NCI-H226 (cell line): Measurements from ENCODE around the gene KLHL29.

Experiments used
- DNase-seq: peaks from one replicate; pipeline ENCODE4 v3.0.0-alpha.2; 2015

Gene KLHL29

DNA sequence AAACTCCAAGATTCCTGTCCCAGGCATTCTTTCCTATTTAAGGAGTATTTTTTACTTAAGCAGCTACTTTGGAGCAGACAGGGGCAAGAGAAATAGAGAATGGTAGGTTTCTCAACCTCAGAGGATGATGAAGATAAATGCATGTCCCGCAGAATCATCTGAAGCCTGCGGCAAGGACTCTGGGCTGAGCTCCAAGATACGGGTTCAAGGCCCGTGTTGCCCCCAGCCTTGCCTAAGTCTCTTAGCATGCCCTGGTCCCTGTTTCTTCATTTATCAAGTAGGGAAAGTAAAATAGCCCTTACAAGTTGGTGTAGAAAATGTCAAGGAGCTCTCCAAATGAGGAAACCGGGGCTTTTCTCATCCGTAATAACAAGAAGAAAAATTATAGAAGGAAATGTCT is 214.0 kb downstream of the KLHL29 start:
- no peak for DNase-seq

DNA sequence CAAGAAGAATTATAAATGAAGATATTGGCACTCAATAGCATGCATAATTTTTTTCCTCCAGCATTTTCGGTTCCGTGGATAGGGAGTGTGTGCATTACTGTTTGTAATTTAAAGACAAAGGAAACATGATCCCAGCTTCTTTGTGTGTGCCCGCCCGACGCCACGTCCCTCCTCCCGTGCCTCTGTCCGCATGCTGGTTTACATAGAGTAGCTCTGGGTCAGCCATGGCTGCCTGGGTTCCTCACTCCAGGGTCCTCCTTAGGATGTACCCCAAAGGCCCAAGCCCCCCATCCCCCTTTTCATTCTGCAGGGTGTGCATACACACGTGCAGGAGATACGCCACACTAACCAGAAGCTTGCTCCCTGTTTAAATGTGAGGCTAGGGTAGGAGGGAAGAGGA is 214.7 kb downstream of the KLHL29 start:
- no peak for DNase-seq

DNA sequence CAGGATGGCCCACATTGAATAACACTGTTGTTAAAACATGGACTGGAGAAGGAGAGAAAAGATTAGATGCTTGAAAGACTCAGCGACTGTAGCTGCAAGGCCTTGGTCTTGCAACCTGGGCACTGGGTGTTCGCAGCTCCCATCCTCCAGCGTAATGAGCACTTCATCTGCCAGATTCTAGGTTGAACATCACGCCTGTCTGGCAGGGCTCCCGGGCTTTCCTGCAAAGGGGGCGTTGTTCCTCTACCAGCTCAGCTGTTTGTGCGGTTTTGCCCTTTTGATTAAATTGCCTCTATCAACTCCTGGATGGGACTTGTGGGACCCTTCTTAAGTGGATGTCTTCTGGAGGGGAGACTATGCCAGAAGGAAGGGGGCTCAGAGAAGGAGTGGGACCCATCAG is 215.4 kb downstream of the KLHL29 start:
- DNase-seq = no peak

DNA sequence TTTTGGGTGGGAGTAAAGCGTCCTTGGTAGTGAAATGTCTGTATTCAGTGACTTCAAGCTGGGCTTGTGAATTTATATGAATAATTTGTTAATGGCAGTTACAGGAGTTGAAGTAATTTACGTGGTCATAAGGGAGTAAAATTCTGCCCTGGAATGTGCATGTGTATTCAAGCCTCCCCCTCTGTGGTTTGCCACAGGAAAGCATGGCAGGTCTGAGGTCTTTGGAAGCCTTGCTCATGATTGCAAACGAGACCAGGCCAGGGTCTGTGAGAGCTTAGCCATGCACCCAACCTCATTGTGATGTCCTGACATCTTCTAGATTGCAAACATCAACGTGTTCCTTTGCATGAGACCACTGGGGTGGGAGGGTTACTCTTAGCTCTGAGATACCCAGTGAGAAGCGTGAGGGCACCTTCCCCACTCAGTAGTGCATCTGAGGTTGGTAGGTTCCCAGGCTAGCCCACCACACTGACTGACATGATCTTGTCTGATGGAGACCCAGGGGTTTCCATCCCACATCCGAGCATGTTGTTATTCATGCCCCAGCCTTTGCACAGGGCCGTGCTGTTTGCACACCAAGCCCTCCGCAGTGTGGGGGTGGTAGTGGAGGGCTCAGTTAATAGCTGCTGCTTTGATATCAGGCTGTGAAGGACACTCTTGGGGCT is 216.5 kb downstream of the KLHL29 start:
- DNase-seq = peak; percentile 58

DNA sequence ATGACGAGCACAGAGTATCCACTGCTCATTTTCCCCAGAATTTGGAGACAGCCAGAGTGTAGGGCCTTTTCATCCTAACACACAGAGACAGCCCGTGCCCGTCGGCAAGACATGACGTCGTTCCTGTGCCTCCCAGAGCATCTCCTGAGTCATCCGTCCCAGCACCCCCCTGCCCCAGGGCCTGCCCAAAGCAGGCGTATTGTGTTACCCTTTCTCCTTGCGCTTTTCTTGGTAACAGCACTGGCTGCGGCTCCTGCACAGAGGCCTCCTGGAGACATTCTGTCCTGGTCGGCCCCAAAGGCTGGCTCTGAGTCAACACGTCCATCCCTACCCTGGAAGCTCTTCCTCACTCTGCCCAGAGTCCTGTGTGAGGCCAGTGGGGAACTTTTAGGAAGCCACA is 217.1 kb downstream of the KLHL29 start:
- DNase-seq = peak; percentile 71

DNA sequence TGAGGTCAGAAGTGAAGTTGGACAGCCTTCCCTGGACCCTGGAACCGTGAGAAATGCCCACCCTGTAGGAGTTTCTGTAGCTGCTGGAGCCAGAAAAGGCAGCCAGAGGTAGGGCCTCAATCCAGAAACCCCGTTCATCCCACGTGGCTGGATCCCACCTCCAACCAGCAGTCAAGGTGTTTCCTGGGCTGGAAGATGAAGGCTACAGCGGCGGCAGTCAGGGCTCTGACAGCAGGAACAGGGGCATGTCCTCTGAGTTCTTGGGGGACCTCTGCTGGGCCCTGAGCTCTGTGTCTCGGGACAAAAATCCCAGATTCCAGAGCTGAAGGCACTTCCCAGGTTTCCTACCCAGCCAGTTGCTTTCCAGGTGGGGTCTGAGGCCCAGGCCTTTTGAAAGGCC is 218.2 kb downstream of the KLHL29 start:
- no peak for DNase-seq

DNA sequence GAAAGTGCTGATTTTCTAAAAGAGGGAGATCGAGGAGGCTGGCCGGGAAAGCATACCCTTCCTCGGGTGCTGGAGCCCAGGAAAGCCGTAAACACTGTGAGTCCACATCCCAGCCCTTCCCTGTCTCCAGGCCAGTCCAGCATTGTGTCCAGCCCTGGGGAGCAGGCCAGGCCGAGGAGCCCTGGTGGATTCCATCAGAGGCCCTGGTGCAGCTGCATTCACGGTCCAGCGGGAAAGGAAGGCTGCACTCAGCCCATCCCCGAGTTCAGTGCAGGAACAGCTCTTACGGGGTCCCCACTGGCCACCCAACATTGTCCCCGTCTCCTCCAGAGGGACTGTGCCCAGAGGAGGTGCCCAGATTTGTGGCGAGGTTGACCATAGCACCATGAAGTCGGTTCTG is 218.6 kb downstream of the KLHL29 start:
- DNase-seq = no peak

DNA sequence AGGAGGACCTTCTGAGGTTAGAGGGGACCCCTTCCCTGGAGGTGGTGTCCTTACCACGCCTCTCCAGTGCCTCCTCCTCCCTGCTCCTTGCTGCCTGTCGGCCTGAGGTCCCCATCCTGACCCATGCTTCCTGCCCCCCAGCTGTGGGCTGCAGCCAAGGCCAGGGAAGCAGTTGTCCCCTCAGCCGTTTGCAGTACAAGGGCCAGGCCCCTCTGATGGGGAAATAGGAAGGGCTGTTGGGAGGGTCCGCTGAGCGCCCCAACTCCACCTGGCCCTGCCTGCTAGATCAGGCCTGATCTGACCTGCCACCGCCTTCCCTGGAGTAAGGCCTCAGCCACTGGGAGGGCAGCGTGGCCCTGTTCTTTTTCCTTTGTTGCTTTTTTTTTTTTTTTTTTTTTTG is 219.8 kb downstream of the KLHL29 start:
- DNase-seq = no peak

DNA sequence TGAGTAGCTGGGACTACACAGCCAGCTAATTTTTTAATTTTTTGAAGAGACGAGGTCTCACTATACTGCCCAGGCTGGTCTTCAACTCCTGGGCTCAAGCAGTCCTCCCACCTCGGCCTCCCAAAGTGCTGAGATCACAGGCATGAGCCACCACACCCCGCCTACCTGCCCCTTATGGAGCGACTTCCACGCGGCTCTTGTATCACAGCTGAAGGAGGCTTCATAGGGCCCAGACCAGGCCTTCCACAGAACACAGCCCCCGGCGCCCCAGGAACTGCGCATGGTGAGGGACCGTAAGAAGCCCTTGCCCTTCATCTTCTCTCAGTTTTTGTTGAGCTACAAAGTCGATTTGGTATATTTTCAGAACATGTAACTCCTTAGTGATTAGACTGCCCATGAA is 220.3 kb downstream of the KLHL29 start:
- no peak for DNase-seq

DNA sequence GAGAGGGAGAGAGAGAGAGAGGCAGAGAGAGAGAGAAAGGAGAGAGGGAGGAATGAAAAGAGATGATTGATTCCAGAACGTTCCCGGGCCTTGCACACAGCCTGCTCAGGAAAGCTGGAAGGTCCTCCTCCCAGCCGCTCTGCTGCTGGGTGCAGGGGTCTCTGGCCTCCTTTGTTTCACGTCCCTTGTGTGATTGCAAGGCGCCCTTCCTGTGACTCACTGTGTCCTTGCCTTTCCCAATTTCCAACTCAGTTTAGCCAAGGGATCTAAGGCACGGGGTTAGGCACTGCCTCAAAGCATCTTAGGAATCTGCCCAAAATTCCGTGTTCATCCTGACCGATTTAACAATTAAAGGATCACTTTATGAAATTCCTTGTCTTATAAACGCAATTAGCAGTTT is 221.2 kb downstream of the KLHL29 start:
- no peak for DNase-seq

DNA sequence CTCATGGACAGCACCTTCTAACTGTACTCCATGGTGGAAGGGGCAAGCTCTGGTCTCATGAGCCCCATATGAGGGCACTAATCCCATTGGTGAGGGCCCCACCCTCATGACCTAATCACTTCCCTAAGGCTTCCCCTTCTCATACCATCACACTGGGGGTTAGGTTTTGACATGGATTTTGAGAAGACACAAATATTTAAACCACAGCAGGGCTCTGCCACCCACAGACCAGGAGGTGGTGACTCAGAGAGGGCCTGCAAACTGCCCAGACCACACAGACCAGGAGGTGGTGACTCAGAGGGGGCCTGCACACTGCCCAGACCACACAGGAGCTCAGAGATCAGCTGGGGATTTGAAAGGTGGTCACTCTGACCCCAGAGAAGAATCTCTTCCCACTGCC is 222.0 kb downstream of the KLHL29 start:
- DNase-seq = peak; percentile 81

DNA sequence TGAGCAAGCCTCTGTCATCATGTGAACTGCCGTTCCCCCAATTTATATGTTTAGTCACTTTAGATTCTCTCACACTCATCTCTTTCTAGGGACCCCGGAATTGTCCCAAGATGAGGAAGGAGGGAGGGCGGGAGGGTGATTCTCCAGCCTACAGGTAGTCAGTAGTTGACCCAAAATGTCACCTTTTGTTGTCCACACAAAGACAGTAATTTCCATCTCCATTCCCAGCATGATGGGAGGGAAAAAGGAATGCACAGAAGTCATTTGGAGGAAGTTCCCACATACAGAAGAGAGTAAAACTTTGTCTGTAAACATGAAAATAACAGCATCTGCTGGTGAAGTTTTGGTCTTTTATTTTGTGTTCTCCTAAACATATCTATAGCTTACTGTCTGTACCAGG is 222.9 kb downstream of the KLHL29 start:
- DNase-seq = no peak

DNA sequence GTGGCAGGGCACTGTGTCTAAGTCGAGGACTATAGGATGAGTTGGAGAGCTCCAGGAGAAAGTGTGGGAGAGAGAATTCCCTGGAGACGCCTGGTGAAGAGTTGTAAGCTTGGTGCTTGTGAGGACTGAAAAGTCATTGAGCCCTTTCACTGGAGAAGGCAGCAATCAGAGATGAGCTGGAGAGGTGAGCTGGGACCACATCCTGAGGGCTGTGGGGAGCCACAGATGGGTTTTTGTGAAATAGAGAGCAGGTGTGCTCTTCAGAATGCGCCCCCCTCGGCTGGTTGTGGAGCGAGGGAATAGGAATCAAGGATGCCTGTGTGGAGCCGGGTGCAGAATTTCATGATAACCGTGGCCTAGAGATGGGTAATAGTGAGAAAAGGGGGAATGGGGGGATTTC is 224.3 kb downstream of the KLHL29 start:
- no peak for DNase-seq

DNA sequence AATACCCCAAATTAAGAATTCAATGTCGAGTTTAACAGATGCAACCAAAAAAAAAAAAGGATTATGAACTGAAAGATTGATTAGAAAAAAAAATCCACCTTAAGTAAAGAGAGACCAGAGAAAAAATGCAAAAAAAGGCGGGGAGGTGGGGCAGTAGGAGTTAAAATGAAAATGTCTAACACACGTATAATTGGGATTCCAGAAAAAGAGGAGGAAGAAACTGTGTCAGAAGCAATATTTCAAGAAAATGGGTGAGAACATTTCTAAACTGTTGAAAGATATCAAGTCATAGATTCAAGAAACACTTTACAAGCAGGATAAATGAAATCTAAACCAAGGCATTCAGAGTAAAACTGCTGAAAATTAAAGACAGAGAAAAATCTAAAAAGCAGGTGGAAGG is 226.9 kb downstream of the KLHL29 start:
- no peak for DNase-seq

DNA sequence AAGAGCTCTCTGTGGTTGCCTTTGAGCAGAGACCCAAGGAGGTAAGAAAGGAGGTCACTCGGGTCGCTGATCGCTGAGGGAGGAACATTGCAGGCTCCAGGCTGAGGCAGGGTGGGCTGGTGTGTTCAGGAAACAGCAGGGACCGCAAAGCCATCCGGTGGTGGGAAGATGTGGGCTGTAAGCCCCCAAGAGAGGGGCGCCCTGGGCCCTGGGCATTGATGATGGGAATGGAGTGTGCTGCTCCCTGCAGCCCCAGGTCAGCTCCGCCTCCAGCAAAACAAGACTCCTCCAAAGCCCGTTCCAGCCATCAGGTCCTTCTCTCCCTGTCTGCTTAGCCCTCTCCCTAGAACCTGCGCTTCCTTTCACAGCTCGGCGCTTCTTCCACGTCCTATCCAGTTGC is 229.7 kb downstream of the KLHL29 start:
- DNase-seq = no peak

DNA sequence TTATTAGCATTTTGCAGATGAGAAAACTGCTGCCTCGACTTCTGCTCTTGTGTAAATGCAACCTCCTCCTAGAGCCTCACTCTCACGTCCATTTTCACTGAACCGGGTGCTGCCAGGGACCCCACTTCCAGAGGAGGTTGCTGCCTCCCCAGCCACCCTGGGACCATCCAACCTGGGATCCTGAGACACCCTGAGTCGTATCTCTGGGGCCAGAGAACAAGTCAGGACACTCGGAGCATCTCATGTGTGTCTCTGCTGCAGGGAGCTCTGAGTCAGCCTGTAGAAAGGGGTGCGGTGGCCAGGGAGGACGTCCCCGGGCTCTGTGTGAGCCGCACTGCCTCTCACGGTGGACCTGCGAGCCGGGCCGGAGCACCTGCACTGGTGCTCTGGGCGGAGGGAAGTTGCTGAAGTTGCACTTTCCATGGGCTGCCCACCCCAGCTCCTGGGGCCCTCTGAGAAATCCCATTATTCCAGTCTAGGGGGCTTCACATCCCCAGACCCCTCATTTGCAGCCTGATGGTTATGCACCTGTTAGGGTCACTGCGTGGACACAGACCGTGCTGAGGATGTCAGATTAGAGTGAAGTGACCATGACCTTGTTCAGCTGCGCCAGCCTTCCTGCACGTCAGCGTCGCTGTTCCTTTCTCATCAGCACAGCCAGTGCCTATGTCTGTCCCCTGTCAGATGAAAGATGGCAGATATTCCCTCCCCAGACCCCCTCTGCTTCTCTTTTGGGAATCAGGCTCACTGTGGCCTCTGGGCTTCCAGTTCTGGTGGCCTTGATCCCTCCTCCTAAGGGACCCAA is 230.4 kb downstream of the KLHL29 start:
- DNase-seq = no peak

DNA sequence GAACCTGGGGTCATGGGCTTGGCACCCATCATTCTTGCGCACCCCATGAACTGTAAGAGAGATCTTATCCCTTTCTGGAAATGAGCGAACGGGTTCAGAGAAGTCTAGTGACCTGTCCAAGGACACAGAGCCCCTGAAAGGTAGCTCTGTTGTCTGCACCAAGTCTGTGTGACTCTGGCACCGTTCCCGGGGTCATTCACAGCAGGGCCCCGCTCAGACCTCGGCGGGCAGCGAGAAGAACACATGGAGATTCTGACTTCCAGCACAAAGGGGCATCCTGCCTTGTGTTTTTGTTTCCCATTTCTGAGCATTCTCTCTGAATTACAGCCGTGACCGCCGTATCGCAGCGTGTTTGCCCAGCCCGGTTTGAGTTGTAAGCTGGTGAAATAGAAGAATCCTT is 231.7 kb downstream of the KLHL29 start:
- no peak for DNase-seq

DNA sequence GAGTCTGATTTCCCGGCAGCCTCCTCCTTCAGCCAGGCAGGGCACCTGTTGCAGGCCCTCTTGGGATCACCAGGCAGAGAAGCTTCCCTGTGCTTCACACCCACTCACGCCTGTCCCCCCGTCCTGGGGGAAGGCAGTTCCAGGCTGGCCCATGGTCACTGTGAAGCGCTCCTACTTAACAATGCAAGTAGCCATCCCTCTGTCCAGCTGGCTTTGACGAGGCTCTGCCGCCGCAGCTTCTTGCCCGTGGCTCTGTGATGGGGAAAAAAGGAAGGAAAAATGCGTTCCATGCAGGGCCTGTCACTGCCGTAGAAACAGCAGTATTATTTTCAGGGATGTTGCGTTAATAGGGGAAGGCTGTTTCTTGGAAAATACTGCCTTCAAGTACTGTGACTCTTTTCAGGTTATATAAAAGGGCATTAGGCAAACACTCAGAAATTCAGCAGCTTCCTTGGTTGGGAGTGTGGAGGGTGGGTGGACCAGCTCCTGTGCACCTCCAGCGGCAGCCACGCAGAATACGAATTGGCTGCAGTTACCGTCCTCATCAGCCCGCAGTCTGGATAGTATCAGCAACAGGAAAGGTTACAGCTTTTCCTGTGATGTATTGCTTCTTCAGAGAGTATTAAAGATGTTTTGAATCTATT is 232.3 kb downstream of the KLHL29 start:
- no peak for DNase-seq

DNA sequence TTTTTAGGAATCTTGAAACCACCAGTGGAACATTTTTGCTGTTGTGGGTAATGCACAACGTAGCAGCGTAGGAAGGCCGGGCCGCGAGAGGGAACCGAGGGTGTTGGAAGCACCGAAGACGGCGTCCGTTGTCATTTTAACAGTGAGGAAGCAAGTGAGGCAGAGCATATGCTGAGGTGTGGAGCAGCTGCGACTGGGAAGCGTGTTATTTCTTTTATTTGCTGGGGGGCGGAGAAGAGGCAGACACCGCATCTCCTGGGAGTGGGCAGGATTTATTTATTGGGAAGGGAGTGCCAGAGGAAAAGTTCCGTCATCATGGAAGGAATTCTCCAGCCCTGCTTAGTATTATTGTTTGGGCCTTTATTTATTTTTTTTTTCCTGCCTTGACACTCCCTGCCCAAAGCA is 232.8 kb downstream of the KLHL29 start:
- no peak for DNase-seq

DNA sequence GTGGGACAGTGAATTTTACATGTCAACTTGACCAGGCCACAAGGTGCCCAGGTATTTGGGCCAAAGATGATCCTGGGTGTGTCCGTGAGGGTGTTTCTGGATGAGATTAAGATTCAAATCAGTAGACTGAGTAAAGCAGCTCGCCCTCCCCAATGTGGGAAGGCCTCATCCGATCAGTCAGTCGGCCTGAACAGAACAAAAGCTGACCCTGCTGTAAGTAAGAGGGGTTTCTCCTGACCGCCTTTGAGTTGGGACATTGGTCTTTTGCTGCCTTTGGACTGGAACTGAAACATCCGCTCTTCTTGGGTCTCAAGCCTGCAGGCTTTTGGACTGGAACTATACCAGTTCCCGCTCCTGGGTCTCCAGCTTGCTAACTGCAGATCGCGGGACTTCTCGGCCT is 233.3 kb downstream of the KLHL29 start:
- DNase-seq = no peak

DNA sequence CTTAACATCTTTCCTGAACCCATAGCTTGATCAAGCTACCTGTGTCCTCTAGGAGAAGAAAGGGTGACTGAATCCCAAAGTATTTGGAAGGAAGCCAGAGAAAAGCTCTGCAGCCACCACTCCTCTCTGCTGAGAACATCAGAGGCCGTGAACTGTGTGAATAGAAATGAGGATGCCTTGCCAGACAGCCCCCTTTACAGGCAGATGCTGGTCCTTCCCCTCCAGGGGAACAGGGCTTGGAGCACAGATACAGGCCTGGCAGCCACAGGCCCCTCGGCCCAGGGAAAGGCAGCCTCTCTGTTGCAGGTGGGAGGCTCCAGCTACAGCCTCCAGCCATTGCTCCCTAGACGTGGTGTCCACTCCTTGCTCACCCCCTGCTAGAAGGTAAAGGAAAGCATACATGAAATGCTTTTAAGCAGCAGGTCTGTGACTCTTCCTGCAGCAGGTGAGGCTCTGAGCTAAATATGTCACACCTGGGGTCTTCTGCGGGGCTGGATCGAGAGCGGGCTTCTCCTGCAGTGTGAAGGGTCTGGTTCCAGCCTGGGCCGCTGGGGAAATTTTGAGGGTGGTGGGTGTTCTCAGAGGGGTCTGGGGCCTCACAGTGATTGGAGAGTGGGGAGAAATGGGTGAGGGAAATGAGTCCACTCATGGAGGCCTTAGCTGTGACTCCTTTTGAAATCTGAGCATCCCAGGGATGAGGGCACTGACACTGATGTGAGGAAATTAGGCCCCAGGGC is 234.0 kb downstream of the KLHL29 start:
- DNase-seq = no peak

DNA sequence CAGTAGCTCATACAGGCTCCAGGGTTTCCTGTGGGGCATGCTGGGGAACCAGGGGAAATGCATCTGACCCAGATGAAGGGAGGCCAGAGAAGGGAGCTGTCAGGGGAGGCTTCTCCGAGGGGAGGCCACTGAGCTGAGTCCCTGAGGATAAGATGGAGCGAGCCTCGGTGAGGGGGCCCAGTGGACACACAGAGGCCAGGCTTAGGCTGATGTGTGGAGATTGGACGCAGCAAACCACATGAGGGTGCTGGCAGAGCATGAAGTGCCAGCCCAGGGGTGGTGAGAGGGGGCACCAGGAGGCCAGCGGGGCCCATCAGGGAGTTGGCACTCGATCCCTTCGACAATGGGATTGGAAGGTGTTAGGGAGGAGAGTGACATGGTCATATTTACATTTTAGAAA is 235.0 kb downstream of the KLHL29 start:
- DNase-seq = no peak

DNA sequence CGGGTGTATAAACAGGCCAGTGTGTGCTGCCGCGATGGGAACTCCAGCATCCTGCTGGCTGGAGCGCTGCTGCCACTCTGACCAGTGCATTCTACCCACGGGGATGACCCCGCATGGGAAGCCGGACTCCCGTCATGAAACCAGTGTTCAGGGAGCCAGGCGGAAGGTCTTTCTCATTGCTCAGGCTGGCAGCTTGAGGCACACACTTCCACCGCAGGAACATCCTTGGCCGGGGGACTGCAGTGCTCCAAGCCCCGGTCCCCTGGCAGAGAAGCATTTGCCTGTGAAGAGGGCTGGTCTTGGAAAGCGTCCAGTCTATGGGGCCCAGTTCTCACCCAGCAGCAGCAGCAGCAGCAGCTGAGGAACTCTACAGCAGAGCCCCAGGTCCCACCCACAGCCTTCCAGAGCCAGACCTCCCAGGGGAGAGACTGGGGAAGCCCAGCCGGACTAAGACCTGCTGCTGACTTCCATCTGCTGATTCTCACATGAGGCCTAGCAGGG is 235.9 kb downstream of the KLHL29 start:
- no peak for DNase-seq
